OCI-LY1 (cell line): ENCODE measurements around the gene SHMT2.

Experiments used
- CTCF ChIP-seq: fragments of 200-600 bp; sonication (generic), shearing (Covaris generic); IDR thresholded peaks from 2 replicates; pipeline ENCODE4 v1.5.1; 2017; ENCODE audit warnings: mild to moderate bottlenecking, antibody characterized with exemption, low read length, moderate library complexity, mixed read lengths
- EZH2 ChIP-seq: fragments of 200-600 bp; sonication (generic), shearing (Covaris generic); IDR thresholded peaks from 2 replicates; pipeline ENCODE4 v1.8.0; 2017; ENCODE audit warnings: borderline replicate concordance, mixed run types, mild to moderate bottlenecking, antibody characterized with exemption, low read length, moderate library complexity, mixed read lengths

DNA sequence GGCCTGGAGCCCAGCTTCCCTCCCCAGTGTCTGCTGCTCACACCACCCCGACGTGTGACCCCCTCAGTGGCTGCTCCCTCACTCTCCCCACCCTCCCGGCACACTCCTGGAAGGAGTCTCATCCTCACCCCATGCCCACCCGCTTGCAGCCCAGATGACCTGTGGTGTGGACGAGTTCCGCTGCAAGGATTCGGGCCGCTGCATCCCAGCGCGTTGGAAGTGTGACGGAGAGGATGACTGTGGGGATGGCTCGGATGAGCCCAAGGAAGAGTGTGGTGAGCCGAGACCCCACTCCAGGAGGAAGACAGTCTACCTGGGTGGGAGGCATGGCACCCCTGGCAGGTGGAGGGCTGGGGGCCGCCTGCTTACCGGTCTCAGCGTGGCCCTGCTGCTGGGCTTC, 27.9 kb upstream of the SHMT2 start:
- no peak for TF ChIP-seq CTCF
- TF ChIP-seq EZH2 = no peak
